GM21360 (cell line): ENCODE results near the gene SSH3.

ENCODE experiments used
- ATAC-seq: cut with Tn5 transposase; IDR thresholded peaks from one replicate; pipeline ENCODE4 v1.9.1; 2021; ENCODE audit warnings: mild to moderate bottlenecking, moderate library complexity; ENCODE audit not compliant: unreplicated experiment

SSH3 gene

DNA sequence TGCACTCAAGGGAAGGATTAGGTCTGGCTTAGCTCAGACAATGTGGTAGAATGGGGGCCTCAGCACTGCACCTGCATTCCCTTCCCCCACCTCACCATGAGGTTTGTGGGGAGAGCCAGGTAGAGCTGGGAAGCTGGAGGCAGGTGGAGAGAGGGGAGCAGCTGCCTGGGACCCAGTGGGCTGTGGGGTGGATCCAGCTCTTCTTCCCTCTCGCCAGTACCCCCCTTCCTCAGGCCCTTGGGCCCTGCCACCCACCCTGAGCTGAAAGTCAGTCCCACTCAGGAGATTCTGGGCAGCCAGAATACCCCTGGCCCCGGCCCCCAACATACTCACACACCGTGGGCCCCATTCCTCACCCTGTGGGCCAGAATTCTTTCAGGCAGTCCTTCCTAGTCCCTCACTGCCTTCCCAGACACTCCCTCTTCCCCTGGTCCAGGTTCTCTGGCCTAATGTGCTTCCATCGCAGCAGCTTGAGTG lies 53.1 kb downstream of the SSH3 start:
- no peak for ATAC-seq

DNA sequence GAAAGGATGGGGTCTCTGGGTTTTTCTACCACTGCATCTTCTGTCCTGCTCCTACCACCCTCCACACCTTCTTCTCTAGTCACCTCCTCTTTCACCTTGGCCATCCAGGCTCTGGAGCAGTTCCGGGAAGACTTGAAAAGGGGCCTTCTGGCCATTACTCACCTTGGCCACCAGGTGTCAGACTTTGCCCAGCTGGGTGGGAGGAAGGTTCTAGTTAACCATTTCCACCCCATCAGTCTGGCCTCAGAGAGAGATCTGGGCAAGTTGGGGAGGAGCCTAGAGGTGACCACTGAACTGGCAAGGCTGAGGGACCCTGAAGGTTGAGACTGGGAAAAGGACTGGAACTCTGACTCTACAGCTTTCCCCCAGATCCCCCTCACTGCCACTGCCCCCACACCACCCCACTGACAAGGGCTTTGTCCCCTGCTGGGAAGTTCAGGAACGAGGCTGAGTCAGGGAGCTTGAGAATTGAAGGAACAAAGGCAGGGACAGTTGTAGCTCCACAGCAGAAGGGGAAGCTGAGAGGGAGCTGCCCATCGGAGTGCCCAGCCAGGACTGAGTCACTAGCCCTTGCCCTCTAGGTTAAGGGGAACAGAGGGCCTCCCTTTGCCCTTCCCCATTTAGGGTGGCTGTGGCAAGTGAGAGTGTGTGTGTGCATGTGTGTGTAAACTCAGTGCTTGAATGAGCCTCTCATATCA lies 53.7 kb downstream of the SSH3 start:
- no peak for ATAC-seq

DNA sequence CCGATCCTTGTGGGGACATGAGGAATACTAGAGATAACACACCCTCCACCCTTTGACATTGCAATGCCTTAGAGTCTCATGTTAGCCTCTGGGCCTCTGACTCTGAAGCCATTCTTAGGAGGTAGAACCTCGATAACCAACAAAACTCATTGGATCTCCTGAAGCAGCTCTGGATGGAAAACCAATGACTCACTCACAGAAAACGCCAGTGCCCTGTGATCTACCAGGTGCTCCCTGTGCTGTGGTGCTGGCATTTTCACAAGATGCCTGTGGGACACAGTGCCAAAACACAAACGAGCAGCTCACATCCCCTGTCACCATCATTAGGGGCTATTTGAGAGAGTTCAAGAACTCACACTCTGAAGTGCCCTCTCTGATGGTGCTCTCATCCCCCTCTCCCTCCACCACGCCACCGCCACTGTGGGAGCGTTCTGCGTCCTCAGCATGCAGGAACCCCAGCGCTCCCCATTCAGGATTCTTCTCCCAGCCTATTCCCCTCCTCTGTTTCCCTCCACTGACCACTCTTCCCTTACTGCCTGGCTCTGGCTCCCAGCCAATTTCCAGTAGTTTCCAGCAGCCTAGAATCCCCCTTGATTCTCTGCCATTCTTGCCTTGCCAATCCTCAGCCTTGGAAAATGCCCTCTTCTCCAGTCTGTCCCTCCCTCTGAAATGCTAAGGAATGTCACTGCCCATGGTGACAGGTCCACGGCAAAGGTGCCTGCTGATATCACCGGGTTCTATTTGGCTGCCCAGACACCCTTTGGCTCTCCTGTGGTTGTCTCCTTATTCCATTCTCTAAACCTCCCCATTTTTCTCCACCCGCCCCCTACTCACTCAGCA lies 54.7 kb downstream of the SSH3 start:
- no peak for ATAC-seq
